Colonic mucosa (tissue), 4 donors: ENCODE measurements around the gene TOR4A. TPM values are rescaled to one million over a fixed set of nuclear protein-coding genes. Genes with fewer than 3 reads are reported as not detected.

Experiments
- DNase-seq: peaks from one replicate; pipeline ENCODE4 v3.0.0-alpha.2; 2020
- H3K27ac ChIP-seq: fragments of 200-600 bp; one replicate; pipeline ENCODE4 v1.8.0; 2021
- H3K27me3 ChIP-seq: fragments of 200-600 bp; one replicate; pipeline ENCODE4 v1.8.0; 2021
- H3K36me3 ChIP-seq: fragments of 200-600 bp; one replicate; pipeline ENCODE4 v1.8.0; 2021
- H3K4me1 ChIP-seq: fragments of 200-600 bp; one replicate; pipeline ENCODE4 v1.8.0; 2021; ENCODE audit warnings: mild to moderate bottlenecking
- H3K4me3 ChIP-seq: fragments of 200-600 bp; one replicate; pipeline ENCODE4 v1.8.0; 2021
- H3K9ac ChIP-seq, 2 donors: one replicate each; pipeline ENCODE4 v1.7.0; 2013; ENCODE audit warnings: control low read depth in 2 of 2, low read depth in 2 of 2, low read length in 2 of 2
- H3K9me3 ChIP-seq: fragments of 200-600 bp; one replicate; pipeline ENCODE4 v1.8.0; 2021
- intact Hi-C: fragments of 100-400 bp; cut with DNase I; formaldehyde crosslinking; loops from one replicate; pipeline ENCODE4 v1.14.1; 2022
- total RNA-seq, 2 donors: library from RNA; stranded (reverse); fragmentation: NEBNext Ultra II Directional in 1 of 2; extraction: Animal tissue kit (Norgen Biotek cat#: 25700) in 1 of 2; gene quantifications; one replicate each; pipeline ENCODE4 v1.2.1, GENCODE V29; 2021
- TF ChIP-seq, protein P1 (sequence below): fragments of 200-600 bp; IDR thresholded peaks from one replicate; pipeline ENCODE4 v1.8.0; 2022; ENCODE audit warnings: antibody characterized with exemption, mild to moderate bottlenecking
- donor health status: healthy.
- donor health status: DM: no; HTN: no; CAD: no.
- donor health status: DM: no; HTN: no; CAD: no.

The TOR4A gene
- total RNA-seq, 2 donors from 2014 or later = 57.1 to 63.9 TPM

DNA sequence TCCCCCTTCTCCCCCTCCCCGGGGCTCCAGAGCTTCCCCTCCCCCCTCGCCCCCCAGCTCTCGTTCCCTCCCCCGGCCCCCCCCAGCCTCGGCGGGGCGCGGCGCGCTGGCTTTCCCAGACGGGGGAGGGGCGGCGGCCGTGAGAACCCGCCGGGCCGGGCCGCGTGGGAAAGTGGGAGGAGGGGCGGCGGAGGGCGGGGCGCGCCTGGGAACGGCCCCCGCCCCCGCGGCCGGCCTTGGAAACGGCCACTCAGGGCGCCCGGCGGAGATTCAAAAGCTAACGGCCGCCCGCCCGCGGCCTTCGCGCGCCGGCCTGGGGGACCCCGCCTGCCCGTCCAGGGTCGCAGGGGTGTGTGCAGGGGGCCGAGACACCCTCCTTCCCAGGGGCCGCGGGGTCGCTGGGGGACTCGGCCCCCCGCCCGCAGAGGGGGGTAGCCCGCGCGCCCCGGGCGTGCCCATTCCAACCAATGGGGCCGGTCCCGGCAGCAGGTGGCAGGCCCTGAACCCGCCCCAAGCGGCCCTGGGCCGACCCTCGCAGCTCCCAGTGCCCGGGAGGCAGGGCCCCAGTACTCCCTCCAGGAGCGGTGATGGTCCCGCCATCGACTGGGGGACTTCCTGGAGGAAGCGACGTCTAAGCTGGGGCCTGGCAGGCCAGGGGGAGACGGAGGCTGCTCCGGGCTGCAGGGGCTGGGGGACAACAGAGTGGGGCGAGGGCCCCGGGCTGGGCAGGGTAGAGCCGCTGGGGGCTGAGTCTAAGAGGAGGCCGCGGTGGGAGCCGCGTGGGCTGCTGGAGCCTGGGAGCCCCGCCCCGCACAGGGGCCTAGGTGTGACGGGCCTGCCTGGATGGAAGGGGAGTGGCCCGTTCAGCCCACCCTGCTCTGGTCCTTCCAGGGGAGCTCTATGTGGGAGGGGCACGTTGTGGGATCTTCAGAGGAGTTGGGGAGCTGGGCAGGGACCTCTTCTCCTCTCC lies 38.8 kb downstream of the TOR4A start:
- Histone ChIP-seq H3K9ac (peak overlapping the region; percentile 12 to 43), H3K9me3 (no peaks in the 10 kb centered on the region), H3K4me1 (peaks cover 5% of the 10 kb centered on the region), H3K27ac (no peak overlapping the region), H3K36me3 (no peaks in the 10 kb centered on the region), H3K27me3 (peaks cover 6% of the 10 kb centered on the region), H3K4me3 (peak overlapping the region; percentile 33)
- intact Hi-C loops = no loop called here
- TF ChIP-seq, protein P1, sequence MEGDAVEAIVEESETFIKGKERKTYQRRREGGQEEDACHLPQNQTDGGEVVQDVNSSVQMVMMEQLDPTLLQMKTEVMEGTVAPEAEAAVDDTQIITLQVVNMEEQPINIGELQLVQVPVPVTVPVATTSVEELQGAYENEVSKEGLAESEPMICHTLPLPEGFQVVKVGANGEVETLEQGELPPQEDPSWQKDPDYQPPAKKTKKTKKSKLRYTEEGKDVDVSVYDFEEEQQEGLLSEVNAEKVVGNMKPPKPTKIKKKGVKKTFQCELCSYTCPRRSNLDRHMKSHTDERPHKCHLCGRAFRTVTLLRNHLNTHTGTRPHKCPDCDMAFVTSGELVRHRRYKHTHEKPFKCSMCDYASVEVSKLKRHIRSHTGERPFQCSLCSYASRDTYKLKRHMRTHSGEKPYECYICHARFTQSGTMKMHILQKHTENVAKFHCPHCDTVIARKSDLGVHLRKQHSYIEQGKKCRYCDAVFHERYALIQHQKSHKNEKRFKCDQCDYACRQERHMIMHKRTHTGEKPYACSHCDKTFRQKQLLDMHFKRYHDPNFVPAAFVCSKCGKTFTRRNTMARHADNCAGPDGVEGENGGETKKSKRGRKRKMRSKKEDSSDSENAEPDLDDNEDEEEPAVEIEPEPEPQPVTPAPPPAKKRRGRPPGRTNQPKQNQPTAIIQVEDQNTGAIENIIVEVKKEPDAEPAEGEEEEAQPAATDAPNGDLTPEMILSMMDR = no peak
- peak; percentile 69 for DNase-seq

DNA sequence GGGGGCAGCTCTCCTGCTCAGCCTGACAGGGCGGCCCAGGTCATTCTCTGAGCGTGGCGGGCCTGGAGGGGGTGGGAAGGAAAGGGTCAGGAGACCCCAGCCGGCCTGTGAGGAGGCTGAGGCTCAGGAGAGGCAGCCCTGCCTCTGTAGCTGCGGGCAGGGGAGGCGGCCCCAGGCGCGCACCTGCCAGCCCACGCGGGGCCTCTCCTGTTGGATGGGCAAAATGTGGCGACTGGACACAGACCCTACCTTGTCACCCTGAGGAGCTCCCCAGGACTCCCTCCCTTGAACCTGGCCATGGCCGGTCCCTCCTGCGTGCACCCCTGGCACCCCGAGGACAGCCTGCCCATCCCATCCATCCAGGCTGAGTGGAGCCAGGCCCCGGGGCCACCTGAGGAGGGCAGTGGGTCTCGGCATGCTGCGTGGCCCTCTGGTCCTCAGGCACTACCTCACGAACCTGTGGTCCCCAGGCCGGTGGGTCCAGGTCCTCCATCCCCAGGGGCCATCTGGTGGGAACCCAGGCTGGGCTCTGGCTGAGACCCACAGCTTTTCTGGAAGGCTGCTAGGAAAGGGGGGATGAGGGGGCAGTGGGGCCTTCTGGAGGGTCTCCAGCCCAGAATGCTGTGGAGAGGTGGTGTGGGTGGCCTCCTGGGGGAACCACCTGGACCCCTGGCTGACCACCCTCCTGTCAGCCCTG lies 39.6 kb downstream of the TOR4A start:
- no peak for DNase-seq
- TF ChIP-seq, protein P1 = no peak
- Histone ChIP-seq H3K27ac (no peak overlapping the region), H3K4me1 (peaks cover 5% of the 10 kb centered on the region), H3K27me3 (peaks cover 6% of the 10 kb centered on the region), H3K36me3 (no peaks in the 10 kb centered on the region), H3K9ac (peak overlapping the region in 1 of 2 donors; percentile 43), H3K4me3 (no peak overlapping the region), H3K9me3 (no peaks in the 10 kb centered on the region)
- intact Hi-C loops = no loop called here

DNA sequence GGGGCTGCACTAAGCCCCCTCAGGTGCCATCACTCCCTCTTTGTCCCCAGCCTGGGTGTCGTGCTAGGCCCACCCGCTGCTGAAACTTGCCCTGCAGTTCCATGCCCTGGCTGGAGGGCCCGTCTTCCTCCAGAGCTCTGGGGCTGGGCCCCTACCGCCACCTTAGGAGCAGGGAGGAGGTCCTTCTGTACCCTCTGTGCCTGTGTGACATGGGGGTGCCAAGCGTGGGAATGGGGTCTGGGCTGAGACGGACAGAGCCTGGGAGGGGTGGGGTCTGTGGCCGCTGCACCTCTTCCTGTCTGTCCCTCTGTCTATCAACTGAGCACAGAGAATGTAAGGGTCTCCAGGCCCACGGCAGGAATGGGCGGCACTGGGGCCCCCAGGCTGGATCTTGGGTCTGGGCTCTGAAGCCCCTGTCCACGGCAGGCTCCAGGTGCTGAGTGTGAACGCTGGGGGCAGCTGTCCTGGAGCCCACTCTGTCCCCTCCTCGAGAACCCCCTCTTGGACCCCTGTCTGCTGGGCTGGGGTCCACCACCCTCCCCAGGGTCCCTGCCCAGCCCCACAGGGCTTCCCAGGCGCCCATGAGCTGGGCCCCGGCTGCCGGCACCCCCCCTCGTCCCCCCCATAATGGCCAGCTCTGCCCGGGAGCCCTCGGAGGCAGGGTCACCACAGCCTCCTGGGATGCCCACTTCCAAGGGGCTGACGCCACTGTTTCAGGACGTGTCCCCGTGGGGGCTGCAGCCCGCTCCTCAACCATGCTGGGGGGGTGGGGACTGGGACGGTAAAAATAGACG lies 40.4 kb downstream of the TOR4A start:
- intact Hi-C loops = no loop called here
- H3K4me3 ChIP-seq = no peak overlapping the region
- DNase-seq = no peak
- H3K27ac ChIP-seq = no peak overlapping the region
- peaks cover 5% of the 10 kb centered on the region for H3K4me1 ChIP-seq
- H3K27me3 ChIP-seq = peaks cover 6% of the 10 kb centered on the region
- no peaks in the 10 kb centered on the region for H3K9me3 ChIP-seq
- TF ChIP-seq, protein P1 = no peak
- no peak overlapping the region for H3K9ac ChIP-seq
- no peaks in the 10 kb centered on the region for H3K36me3 ChIP-seq

DNA sequence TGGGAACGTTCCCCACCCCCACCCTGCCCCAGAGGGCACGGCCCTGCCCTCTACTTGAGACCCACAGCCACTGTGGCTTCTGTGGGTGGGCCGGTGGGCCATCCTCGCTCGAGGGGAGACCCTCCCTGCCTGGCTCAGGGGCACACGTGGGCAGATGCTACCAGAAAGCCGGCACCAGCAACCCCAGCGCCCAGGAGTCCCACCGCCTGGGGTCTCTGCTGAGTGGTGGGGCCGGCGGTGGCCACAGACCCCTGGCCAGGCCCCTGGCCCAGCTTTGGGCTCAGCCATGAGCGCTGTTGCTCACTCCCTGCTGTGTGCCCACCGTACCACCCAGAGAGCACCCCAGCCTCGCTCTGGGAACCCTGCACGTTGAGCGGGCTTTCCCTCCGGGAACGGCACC lies 41.1 kb downstream of the TOR4A start:
- Histone ChIP-seq H3K36me3 (no peaks in the 10 kb centered on the region), H3K9me3 (no peaks in the 10 kb centered on the region), H3K27me3 (peaks cover 6% of the 10 kb centered on the region), H3K9ac (no peak overlapping the region), H3K4me3 (no peak overlapping the region), H3K27ac (no peak overlapping the region), H3K4me1 (peaks cover 5% of the 10 kb centered on the region)
- intact Hi-C loops = no loop called here
- no peak for DNase-seq
- TF ChIP-seq, protein P1 = no peak
